GM19193 (cell line): ENCODE measurements around the gene CBX6.

ENCODE experiments used
- POLR2A ChIP-seq: IDR thresholded peaks from 4 replicates; pipeline ENCODE4 v1.6.1; 2011; ENCODE audit not compliant: insufficient read depth, insufficient read length; ENCODE audit errors: extremely low read depth

Gene CBX6

DNA sequence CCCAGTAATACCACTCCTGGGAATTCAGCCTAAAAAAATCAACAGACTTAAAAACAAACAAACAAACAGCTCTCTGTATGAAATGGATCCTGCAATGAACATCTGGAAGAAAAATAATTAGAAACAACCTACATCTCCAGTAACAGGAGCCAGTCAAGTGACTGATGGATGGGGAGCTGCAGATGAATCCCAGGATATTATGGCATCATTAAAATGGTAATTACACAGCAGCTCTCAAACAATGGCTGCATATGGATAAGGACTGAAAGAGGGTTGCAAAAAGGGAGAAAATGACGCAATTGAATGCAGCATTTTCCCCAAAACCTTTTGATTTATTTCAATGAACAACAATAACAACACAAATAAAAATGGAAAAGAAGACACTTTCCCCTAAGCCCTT lies 32.3 kb downstream of the CBX6 start:
- no peak for TF ChIP-seq POLR2A

DNA sequence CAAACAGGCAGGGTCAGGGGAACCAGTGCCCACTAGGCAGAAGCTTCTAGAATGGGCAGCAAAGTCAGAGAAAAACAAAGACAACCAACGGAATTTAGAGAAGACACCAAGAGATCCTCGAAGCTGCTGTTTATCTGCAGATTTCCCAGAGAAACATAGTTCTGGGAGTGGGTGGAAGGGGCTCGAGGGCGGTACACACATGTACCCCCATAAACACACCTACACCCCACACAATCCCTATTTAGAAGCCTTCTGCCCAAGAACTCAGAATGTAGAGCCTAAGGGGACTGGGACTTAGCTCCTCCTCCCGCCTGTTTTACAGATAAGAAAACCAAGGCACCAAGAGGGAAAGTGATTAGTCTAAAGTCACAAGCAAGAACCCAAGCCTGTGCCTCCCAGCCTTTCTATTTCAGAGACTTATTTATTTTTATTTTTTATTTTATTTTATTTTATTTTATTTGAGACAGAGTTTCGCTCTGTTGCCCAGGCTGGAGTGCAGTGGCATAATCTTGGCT lies 34.5 kb downstream of the CBX6 start:
- no peak for TF ChIP-seq POLR2A

DNA sequence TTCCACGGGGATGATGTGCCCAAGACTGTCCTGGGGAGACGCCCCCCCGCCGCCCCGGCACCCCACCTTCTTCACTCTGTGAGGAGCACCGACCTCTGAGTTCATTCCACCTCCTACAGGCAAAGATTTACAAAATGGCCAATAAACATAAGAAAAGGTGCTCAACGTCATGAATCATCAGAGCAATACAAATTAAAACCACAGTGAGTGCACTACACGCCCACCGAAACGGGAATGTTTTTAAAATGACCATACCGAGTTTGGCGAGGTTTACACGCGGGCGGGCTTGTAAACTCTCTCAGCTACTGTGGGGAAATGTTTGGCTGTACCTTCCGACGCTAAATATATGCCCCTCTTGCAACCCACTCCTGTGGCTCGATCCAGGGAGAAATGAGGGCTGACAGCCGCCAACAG lies 36.1 kb downstream of the CBX6 start:
- no peak for TF ChIP-seq POLR2A

DNA sequence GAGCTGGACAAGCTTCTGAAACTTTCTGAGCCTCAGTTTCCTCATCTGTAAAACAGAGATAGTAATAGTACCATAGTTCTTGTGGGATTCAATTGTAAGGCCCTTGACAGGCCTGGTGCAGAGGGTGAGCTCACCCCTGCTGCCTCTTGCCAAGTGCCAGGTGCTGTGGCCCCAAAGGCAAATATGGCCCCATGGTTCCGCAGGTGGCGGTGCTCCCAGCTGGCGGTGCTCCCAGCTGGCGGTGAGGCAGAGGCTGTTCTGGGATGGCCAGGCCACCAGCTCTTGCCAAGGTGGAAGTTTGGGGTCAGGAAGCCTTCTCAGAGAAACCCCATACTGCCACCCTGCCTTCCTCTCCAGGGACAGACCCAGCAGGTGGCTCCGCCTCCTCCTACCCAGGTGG lies 37.0 kb downstream of the CBX6 start:
- TF ChIP-seq POLR2A: no peak

DNA sequence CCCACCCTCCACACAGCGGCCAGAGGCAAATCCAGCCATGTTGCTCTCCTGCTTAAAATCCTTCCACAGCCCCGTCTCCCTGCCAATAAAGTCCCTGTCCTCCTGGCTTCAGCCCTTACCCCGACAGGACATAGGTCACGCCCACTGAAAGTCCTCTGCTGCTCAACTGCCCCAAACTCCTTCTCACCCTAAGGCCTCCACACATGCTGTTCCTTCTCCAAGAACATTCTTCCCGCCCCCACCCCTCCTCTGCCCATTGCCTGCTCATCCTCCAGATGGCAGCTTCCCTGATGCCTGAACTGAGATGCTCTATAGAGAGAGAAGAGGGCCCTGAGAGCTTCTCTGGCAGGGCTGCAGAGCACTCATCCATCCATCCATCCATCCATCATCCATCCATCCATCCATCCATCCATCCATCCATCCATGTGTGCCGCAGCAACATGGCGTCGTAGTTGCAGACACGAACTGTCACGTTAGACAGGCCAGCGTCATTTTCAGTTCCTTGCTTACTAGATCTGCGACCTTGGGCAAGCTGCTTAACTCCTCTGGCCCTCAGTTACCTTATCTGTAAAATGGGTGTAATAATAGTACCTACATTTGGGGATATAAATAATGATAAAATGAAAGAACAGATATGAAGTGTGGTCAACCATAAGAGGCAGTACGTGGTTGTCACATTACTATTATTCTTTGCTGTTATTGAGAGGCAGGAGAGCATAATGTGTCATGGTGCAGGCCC lies 37.6 kb downstream of the CBX6 start:
- no peak for TF ChIP-seq POLR2A

DNA sequence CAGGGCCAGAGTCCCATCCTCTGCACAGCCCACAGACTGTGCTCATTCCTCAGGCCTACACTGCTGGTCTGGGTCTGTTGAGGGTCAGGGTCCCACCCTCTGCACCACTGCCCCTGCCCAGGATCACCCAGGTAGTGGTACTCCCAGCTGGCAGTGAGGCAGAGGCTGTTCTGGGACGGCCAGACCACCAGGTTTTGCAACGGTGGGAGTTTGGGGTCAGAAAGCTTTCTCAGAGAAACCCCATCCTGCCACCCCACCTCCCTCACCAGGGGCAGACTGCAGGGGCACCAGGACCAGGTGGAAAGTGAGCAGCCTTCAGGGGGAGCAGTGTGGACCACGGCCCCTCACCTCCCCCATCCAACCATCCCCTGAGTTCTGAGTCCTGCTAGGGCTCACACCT lies 39.0 kb downstream of the CBX6 start:
- no peak for TF ChIP-seq POLR2A

DNA sequence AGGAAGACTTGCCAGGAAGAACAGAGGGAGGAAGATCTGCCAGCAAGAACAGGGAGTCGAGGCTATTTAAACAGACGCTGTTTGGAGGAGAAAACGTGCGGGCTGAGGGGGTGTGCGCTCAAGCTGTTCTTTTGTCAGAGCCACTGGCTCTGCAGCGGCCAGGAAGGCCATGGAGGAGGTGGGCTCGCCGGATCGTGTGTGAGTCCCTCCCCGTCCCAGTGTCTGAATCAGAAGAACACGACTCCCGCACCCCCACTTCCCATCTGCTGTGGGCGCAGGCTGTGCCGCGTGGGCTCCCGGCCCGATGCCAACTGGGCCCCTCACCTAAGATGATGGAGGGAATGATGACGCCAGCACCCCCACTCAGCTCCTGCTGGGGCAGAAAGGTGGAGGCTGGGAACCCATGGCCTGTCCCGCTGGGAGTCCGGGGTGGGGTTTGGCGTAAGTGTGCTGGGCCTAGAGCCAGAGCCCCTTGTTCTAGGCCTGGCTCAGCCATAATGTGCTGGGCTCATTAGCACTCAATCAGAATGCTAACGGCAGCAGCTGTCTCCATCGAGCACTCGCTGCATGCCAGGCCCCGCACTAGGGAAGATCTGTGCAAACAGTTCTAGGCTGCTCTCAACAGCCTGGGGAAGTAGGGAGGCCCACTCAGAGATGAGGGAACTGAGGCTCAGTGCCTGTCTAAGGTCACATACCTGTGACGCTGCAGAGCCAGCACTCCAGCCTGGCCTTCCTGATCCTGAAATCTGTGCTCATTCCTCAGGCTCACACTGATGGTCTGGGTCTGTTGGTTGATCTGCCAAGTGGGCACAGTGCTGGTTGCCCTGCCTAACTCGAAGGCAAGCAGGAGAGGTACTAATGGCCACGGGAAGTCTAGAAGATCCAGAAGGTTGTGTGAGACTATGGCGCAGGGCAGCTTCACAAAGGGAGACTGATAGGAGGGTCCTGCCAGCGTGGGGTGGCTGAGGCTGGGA lies 39.7 kb downstream of the CBX6 start:
- TF ChIP-seq POLR2A: no peak

DNA sequence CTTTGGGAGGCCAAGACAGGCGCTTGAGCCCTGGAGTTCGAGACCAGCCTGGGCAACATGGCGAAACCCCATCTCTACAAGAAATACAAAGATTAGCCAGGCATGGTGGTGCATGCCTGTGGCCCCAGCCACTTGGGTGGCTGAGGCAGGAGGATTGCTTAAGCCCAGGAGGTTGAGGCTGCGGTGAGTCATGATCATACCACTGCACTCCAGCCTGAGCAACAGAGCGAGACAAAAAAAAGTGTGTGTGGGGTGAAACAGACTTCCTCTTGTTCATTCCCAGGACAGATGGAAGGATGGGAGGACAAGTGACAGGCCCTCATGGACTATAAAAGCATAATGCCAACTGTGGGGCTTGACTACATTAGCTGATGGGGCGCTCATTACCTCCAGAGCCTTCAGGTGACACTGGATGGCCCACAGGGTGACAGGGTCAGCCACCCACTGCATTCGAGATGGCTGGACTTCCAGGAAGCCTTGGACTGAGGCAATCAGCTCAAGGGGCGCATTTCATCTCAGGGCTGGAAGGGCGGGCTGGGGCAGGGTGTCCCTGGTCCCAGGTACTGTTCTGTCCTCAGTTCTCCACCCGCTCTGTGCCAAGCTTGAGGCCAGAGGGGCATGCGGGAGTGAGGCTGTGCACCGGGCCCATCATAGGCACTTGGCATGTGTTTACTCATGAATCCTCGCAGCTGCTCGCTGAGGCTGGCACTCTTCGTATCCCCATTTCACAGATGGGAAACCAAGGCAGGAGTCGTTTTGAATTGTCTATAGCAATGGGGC lies 40.7 kb downstream of the CBX6 start:
- no peak for TF ChIP-seq POLR2A

DNA sequence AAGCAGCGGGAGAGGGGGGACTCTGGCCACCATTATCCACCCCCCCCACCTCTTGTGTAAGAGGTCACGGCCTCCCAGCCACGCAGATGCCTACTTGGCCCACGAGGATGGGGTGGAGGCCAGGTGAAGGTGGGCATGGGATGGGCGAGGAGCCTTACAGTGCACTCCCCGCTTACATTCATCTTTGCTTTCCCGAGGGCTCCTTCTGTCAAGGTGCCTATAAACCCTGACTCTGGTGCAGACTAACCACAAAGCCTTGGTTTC lies 41.2 kb downstream of the CBX6 start:
- no peak for TF ChIP-seq POLR2A

DNA sequence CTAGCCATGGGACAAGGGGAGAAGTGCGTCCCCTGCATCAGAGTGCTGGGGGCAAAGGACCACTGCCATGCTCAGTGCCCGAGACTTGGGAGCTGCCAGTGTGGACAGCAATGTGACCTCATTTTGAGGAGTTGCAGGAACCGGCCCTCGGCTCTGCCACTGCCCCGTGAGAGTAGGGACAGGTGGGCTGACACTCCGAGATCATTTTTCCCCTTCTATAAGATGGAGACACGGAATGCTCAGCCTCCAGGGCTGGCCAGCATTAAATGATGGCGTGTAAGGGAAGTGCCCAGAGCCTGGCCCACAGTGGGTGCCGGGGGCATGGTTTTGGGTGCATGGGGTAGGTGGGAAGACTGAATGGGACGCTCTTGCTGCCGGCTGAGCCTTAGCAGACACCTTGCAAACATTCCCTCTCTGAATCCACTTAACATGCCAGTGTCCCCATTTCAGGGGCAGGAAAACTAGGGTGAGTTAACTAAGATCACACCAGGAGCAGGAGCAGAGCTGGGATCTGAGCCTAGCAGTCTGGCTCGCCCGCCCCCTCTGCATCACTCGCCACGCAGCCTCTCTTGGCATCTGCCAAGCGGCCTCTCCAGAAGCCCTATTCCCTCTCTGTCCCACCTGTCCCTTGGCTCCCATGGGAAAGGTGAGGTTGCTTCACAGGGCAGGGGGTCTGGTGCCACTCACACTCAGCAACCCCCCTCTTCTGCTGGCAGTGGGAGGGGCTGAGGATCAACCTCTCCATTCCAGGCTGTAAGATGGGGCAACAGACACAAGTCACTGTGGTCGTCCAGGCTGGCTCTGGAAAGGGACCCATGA lies 41.8 kb downstream of the CBX6 start:
- TF ChIP-seq POLR2A: no peak

DNA sequence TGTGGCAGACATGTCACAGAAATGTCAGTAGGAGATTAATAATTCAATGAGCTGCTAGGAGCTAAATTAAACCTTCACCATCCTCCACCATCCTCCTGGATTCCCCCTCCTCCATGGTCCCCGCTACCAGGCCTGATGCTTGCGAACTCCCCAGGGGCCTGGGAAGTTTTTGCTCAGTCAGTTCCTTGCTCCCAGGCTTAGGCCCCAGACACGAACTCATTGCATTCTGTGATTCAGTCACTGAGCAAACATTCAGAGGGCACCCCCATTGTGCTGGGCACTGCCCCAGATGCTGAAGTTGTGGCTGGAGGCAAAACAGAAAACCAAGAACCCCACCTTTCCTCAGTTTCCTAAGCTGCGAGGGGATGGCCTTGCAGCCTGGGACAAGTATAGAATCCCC lies 42.5 kb downstream of the CBX6 start:
- TF ChIP-seq POLR2A: no peak

DNA sequence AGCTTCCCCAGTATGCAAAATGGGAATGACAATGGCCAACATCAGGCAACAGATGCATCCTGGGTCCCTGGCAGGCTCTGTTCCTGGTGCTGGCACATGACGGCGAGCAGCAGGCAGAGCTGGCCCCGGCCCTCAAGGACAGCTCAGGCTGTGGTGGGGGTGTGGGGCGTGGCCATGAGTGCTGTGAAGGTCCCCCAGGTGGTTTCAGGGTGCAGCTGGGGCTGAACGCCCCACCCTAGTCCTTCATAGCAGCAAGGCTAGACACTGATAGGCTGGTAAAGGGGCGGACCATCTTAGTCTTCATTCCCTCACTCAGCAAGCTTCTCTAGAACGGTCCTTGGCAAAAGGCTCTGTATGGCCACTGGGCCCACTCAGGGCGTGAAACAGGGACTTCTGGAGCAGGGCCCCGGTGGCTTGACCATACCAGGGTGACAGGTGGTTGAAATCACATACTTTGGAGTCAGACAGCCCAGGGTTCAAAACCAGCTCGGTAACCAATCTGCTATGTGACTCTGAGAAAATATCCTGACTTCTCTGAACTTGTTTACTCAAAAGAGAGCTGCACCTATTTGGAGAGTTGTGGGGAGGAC lies 43.3 kb downstream of the CBX6 start:
- TF ChIP-seq POLR2A: no peak

DNA sequence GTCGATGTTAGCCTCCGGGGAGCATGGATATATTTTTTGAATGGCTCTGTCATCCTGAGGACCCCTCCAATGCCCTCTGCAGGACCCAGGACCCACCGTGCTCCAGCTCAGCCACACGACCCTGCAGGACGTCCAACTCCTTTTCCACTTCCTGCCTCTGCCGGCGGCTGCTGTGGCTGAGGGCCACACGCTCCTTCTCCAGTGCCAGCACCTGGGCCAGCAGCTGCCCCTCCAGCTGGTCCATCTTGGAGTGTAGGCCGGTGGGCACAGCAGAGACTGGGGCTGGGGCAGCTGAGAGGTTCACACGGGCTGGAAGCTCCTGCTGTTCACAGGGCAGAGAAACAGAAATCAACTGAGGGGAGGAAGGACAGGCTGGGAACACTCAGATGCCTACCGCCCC lies 43.8 kb downstream of the CBX6 start:
- TF ChIP-seq POLR2A: no peak

DNA sequence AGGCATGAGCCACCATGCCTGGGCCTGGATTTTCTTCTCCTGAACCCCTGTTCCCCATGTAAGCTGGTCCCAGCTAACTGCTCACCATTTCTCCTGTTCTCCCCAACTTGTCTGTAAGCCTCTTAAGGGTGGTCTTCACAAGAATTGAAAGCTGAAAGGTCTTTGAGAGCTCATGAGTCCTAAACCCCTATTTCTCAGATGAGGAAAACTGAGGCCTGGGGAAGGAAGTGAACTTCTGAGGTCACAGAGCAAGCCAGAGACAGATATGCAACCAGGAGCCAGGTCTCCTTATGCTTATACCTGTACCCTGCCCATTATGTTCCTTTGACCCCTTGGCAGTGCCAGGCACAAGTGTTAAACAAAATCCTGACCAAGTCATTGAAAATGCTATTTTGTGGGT lies 44.5 kb downstream of the CBX6 start:
- TF ChIP-seq POLR2A: no peak
